PFSK-1 (cell line): ENCODE data around the gene NGB.

Source experiments
- FOXP2 ChIP-seq: optimal IDR thresholded peaks from 2 replicates; pipeline ENCODE3; 2011; ENCODE audit warnings: borderline replicate concordance, control low read depth, inconsistent platforms; ENCODE audit not compliant: insufficient read depth; ENCODE audit errors: extremely low read length, extremely low read depth
- POLR2AphosphoS5 ChIP-seq: IDR thresholded peaks from 2 replicates; pipeline ENCODE4 v1.6.1; 2012; ENCODE audit warnings: low read depth, mild to moderate bottlenecking, control low read depth, low read length, moderate library complexity
- SIN3A ChIP-seq: IDR thresholded peaks from 2 replicates; pipeline ENCODE4 v1.6.1; 2012; ENCODE audit warnings: mild to moderate bottlenecking, low read length, moderate library complexity, borderline replicate concordance; ENCODE audit not compliant: insufficient read depth
- TAF1 ChIP-seq: IDR thresholded peaks from 2 replicates; pipeline ENCODE4 v1.6.1; 2012; ENCODE audit warnings: low read length, control low read depth, borderline replicate concordance; ENCODE audit not compliant: insufficient read depth
- TF ChIP-seq, protein P1 (sequence below), 2 experiments: IDR thresholded peaks; 2 replicates each; pipeline versions ENCODE4 v1.6.1 to v1.8.0; 2011 to 2012; ENCODE audit warnings: low read depth in 2 of 2, low read length in 2 of 2, control low read depth in 1 of 2, inconsistent platforms in 1 of 2, mild to moderate bottlenecking in 1 of 2, moderate library complexity in 1 of 2; ENCODE audit not compliant: insufficient read depth in 1 of 2

The NGB gene

GRCh38 chr14:77316195-77316505, 45.1 kb upstream of the NGB start:
- TF ChIP-seq POLR2AphosphoS5, result no peak
- no peak for TF ChIP-seq TAF1

- TF ChIP-seq TAF1 (no peak), FOXP2 (no peak), SIN3A (no peak)
- TF ChIP-seq, protein P1, sequence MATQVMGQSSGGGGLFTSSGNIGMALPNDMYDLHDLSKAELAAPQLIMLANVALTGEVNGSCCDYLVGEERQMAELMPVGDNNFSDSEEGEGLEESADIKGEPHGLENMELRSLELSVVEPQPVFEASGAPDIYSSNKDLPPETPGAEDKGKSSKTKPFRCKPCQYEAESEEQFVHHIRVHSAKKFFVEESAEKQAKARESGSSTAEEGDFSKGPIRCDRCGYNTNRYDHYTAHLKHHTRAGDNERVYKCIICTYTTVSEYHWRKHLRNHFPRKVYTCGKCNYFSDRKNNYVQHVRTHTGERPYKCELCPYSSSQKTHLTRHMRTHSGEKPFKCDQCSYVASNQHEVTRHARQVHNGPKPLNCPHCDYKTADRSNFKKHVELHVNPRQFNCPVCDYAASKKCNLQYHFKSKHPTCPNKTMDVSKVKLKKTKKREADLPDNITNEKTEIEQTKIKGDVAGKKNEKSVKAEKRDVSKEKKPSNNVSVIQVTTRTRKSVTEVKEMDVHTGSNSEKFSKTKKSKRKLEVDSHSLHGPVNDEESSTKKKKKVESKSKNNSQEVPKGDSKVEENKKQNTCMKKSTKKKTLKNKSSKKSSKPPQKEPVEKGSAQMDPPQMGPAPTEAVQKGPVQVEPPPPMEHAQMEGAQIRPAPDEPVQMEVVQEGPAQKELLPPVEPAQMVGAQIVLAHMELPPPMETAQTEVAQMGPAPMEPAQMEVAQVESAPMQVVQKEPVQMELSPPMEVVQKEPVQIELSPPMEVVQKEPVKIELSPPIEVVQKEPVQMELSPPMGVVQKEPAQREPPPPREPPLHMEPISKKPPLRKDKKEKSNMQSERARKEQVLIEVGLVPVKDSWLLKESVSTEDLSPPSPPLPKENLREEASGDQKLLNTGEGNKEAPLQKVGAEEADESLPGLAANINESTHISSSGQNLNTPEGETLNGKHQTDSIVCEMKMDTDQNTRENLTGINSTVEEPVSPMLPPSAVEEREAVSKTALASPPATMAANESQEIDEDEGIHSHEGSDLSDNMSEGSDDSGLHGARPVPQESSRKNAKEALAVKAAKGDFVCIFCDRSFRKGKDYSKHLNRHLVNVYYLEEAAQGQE (IDR thresholded peaks at IDR 0.05; ENCODE audit: insufficient read depth in 1 of 2, low read depth in 2 of 2, low read length in 2 of 2), result no peak
Measured at GRCh38 chr14:77314539-77315457, 43.8 kb upstream of the NGB start.

DNA sequence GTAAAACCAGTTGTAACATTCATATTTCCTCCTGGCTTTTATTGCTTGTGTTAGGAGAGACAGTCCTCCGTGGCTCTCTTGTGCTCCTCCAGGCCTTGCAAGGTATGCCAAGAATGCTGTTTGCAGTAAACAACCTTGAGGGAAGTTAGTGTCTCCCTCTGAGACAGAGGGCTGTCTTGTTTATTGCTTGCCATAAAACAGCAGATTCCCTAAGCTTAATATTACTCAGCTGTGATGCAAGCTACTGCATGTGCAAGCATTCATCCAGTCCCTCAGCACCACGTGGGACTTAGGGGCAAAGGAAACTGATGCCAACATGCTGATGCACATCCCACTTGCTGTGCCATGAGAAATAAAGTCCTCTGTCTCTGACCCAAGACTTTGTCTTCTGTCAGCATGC, 43.0 kb upstream of the NGB start:
- TF ChIP-seq FOXP2, result no peak
- no peak for TF ChIP-seq POLR2AphosphoS5
- TF ChIP-seq, protein P1 (IDR thresholded peaks at IDR 0.05; ENCODE audit: insufficient read depth in 1 of 2, low read depth in 2 of 2, low read length in 2 of 2), result no peak
- no peak for TF ChIP-seq TAF1
- TF ChIP-seq SIN3A, result no peak

DNA sequence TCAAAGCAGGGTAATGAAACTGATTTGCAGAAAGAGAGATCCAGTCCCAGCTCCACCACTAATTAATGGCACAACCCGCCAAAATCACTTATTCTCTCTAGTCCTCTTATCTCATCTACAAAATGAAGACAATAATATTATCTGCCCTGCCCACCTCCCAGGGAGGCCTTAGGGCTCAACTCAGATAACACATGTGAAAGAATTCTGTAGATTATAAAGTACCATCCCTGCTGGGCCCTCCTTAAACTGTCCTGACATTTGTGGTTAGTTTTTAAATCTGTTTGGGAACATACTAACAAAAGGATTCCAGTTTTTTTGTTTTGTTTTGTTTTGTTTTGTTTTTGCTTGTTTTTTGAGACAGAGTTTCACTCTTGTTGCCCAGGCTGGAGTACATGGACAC, 42.4 kb upstream of the NGB start:
- no peak for TF ChIP-seq FOXP2
- TF ChIP-seq, protein P1 (IDR thresholded peaks at IDR 0.05; ENCODE audit: insufficient read depth in 1 of 2, low read depth in 2 of 2, low read length in 2 of 2), result no peak
- no peak for TF ChIP-seq POLR2AphosphoS5
- TF ChIP-seq TAF1, result no peak
- no peak for TF ChIP-seq SIN3A

- no peak for TF ChIP-seq FOXP2
- no peak for TF ChIP-seq SIN3A
- TF ChIP-seq, protein P1 (IDR thresholded peaks at IDR 0.05; ENCODE audit: insufficient read depth in 1 of 2, low read depth in 2 of 2, low read length in 2 of 2), result no peak
- TF ChIP-seq POLR2AphosphoS5, result no peak
Measured at GRCh38 chr14:77311217-77311616, 40.2 kb upstream of the NGB start.
